ACC112 (cell line): ENCODE results near the gene USP17L12.
"Not testable (repeated sequence)": the region's sequence is repeated elsewhere in the genome, so short reads cannot be mapped to it uniquely, and the experiment has no call there.

ENCODE experiments used
- H2AFZ ChIP-seq: fragments of 200-600 bp; sonication (generic); one replicate; pipeline ENCODE4 v1.6.0; 2017; ENCODE audit warnings: antibody characterized with exemption, low read length; ENCODE audit not compliant: unreplicated experiment
- H3K27ac ChIP-seq: fragments of 200-600 bp; sonication (generic); 2 replicates; pipeline ENCODE4 v1.5.1; 2014; ENCODE audit warnings: low read depth, mild to moderate bottlenecking, antibody characterized with exemption, low read length, moderate library complexity
- H3K27me3 ChIP-seq: fragments of 200-600 bp; sonication (generic); 2 replicates; pipeline ENCODE4 v1.6.1; 2014; ENCODE audit warnings: mild to moderate bottlenecking, antibody characterized with exemption, low read length, moderate library complexity, mixed read lengths; ENCODE audit not compliant: insufficient read depth
- H3K36me3 ChIP-seq: fragments of 200-600 bp; sonication (generic); 2 replicates; pipeline ENCODE4 v1.6.1; 2016; ENCODE audit warnings: mild to moderate bottlenecking, antibody characterized with exemption, low read length, moderate library complexity, mixed read lengths; ENCODE audit not compliant: insufficient read depth
- H3K4me1 ChIP-seq: fragments of 200-600 bp; sonication (generic); one replicate; pipeline ENCODE4 v1.6.1; 2016; ENCODE audit warnings: low read length, mixed read lengths; ENCODE audit not compliant: insufficient read depth, unreplicated experiment, control insufficient read depth
- H3K4me3 ChIP-seq: fragments of 200-600 bp; sonication (generic); 2 replicates; pipeline ENCODE4 v1.5.1; 2014; ENCODE audit warnings: mild to moderate bottlenecking, low read depth, low read length
- H3K79me2 ChIP-seq: fragments of 200-600 bp; sonication (generic); one replicate; pipeline ENCODE4 v1.6.0; 2016; ENCODE audit warnings: low read length; ENCODE audit not compliant: control insufficient read depth, unreplicated experiment, insufficient read depth

The USP17L12 gene, protein sequence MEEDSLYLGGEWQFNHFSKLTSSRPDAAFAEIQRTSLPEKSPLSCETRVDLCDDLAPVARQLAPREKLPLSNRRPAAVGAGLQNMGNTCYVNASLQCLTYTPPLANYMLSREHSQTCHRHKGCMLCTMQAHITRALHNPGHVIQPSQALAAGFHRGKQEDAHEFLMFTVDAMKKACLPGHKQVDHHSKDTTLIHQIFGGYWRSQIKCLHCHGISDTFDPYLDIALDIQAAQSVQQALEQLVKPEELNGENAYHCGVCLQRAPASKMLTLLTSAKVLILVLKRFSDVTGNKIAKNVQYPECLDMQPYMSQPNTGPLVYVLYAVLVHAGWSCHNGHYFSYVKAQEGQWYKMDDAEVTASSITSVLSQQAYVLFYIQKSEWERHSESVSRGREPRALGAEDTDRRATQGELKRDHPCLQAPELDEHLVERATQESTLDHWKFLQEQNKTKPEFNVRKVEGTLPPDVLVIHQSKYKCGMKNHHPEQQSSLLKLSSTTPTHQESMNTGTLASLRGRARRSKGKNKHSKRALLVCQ

DNA sequence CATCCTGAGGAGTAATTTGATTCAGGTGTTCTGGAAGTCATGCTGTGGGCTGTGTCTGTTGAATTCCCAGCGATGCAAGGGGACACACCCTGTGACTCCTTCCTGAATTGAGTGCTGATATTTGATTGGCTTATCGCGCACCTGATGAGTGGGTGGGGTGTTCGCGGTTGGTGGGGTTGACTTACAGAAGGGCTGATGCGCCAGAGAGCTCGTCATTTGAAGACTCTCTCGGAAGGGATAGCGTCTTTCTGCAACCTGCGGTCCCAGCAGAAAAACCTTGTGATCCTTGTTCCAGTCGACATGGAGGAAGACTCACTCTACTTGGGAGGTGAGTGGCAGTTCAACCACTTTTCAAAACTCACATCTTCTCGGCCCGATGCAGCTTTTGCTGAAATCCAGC lies at the start of gene USP17L12:
Gene USP17L12 (plus strand): TSS at position 301 of the 400 bp plus-strand sequence. CDS start 0 bp downstream, at position 301.
- H3K27ac ChIP-seq, H3K27me3 ChIP-seq, H3K79me2 ChIP-seq, H3K4me1 ChIP-seq, H3K36me3 ChIP-seq, H2AFZ ChIP-seq, H3K4me3 ChIP-seq: not testable (repeated sequence)

DNA sequence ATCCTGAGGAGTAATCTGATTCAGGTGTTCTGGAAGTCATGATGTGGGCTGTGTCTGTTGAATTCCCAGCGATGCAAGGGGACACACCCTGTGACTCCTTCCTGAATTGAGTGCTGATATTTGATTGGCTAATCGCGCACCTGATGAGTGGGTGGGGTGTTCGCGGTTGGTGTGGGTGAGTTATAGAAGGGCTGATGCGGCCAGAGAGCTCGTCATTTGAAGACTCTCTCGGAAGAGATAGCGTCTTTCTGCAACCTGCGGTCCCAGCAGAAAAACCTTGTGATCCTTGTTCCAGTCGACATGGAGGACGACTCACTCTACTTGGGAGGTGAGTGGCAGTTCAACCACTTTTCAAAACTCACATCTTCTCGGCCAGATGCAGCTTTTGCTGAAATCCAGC lies 9.6 kb upstream of the USP17L12 start, which contains the start of gene USP17L10:
Gene USP17L10 (plus strand): TSS at position 301 of the 400 bp plus-strand sequence. CDS start 0 bp downstream, at position 301.
- not testable (repeated sequence) for H3K27me3 ChIP-seq, H3K4me3 ChIP-seq, H3K27ac ChIP-seq, H3K4me1 ChIP-seq, H3K79me2 ChIP-seq, H2AFZ ChIP-seq, H3K36me3 ChIP-seq

DNA sequence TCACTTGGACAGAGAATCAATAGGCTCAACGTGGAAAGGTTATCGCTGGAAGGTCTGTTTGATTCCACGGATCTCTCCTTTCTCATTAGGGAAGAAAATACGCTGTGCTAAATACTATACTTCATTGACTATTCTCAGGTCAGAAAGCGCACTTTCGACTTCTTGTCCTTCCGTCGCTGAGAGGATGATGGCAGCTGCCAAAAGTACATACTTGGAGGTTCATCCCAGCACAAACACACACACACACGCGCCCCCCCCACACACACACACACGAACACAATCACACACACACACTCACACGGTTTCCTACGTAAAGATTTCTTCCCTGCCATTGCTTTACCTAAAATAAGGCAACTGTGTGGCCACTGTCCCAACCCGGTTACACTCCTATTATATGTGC lies 5.3 kb upstream of the USP17L12 start:
- H3K27ac ChIP-seq, H3K4me3 ChIP-seq, H3K36me3 ChIP-seq, H3K4me1 ChIP-seq, H2AFZ ChIP-seq, H3K27me3 ChIP-seq, H3K79me2 ChIP-seq: not testable (repeated sequence)

DNA sequence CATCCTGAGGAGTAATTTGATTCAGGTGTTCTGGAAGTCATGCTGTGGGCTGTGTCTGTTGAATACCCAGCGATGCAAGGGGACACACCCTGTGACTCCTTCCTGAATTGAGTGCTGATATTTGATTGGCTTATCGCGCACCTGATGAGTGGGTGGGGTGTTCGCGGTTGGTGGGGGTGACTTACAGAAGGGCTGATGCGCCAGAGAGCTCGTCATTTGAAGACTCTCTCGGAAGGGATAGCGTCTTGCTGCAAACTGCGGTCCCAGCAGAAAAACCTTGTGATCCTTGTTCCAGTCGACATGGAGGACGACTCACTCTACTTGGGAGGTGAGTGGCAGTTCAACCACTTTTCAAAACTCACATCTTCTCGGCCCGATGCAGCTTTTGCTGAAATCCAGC lies 4.8 kb upstream of the USP17L12 start, which contains the start of gene USP17L11:
Gene USP17L11 (plus strand): TSS at position 301 of the 400 bp plus-strand sequence. CDS start 0 bp downstream, at position 301.
- not testable (repeated sequence) for H3K79me2 ChIP-seq, H3K27me3 ChIP-seq, H3K27ac ChIP-seq, H3K36me3 ChIP-seq, H2AFZ ChIP-seq, H3K4me3 ChIP-seq, H3K4me1 ChIP-seq

DNA sequence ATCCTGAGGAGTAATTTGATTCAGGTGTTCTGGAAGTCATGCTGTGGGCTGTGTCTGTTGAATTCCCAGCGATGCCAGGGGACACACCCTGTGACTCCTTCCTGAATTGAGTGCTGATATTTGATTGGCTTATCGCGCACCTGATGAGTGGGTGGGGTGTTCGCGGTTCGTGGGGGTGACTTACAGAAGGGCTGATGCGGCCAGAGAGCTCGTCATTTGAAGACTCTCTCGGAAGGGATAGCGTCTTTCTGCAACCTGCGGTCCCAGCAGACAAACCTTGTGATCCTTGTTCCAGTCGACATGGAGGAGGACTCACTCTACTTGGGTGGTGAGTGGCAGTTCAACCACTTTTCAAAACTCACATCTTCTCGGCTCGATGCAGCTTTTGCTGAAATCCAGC lies 4.6 kb downstream of the USP17L12 start, which contains the start of gene USP17L13:
Gene USP17L13 (plus strand): TSS at position 301 of the 400 bp plus-strand sequence. CDS start 0 bp downstream, at position 301.
- not testable (repeated sequence) for H3K79me2 ChIP-seq, H3K4me1 ChIP-seq, H3K27ac ChIP-seq, H2AFZ ChIP-seq, H3K36me3 ChIP-seq, H3K27me3 ChIP-seq, H3K4me3 ChIP-seq

DNA sequence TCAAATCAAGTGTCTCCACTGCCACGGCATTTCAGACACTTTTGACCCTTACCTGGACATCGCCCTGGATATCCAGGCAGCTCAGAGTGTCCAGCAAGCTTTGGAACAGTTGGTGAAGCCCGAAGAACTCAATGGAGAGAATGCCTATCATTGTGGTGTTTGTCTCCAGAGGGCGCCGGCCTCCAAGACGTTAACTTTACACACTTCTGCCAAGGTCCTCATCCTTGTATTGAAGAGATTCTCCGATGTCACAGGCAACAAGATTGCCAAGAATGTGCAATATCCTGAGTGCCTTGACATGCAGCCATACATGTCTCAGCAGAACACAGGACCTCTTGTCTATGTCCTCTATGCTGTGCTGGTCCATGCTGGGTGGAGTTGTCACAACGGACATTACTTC lies 10.3 kb downstream of the USP17L12 start:
- not testable (repeated sequence) for H3K27ac ChIP-seq, H3K79me2 ChIP-seq, H3K36me3 ChIP-seq, H3K4me1 ChIP-seq, H3K27me3 ChIP-seq, H3K4me3 ChIP-seq, H2AFZ ChIP-seq

DNA sequence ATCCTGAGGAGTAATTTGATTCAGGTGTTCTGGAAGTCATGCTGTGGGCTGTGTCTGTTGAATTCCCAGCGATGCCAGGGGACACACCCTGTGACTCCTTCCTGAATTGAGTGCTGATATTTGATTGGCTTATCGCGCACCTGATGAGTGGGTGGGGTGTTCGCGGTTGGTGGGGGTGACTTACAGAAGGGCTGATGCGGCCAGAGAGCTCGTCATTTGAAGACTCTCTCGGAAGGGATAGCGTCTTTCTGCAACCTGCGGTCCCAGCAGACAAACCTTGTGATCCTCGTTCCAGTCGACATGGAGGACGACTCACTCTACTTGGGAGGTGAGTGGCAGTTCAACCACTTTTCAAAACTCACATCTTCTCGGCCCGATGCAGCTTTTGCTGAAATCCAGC lies 14.1 kb downstream of the USP17L12 start, which contains the start of gene USP17L15:
Gene USP17L15 (plus strand): TSS at position 301 of the 400 bp plus-strand sequence. CDS start 0 bp downstream, at position 301.
- H3K4me3 ChIP-seq, H3K36me3 ChIP-seq, H2AFZ ChIP-seq, H3K79me2 ChIP-seq, H3K27me3 ChIP-seq, H3K4me1 ChIP-seq, H3K27ac ChIP-seq: not testable (repeated sequence)

DNA sequence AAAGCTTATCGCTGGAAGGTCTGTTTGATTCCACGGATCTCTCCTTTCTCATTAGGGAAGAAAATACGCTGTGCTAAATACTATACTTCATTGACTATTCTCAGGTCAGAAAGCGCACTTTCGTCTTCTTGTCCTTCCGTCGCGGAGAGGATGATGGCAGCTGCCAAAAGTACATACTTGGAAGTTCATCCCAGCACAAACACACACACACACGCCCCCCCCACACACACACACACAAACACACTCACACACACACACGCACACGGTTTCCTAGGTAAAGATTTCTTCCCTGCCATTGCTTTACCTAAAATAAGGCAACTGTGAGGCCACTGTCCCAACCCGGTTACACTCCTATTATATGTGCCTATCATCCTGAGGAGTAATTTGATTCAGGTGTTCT lies 18.5 kb downstream of the USP17L12 start:
- not testable (repeated sequence) for H2AFZ ChIP-seq, H3K4me3 ChIP-seq, H3K27ac ChIP-seq, H3K4me1 ChIP-seq, H3K36me3 ChIP-seq, H3K79me2 ChIP-seq, H3K27me3 ChIP-seq

DNA sequence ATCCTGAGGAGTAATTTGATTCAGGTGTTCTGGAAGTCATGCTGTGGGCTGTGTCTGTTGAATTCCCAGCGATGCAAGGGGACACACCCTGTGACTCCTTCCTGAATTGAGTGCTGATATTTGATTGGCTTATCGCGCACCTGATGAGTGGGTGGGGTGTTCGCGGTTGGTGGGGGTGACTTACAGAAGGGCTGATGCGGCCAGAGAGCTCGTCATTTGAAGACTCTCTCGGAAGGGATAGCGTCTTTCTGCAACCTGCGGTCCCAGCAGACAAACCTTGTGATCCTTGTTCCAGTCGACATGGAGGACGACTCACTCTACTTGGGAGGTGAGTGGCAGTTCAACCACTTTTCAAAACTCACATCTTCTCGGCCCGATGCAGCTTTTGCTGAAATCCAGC lies 23.6 kb downstream of the USP17L12 start, which contains the start of gene USP17L17:
Gene USP17L17 (plus strand): TSS at position 301 of the 400 bp plus-strand sequence. CDS start 0 bp downstream, at position 301.
- H3K79me2 ChIP-seq, H3K4me1 ChIP-seq, H3K27me3 ChIP-seq, H3K4me3 ChIP-seq, H2AFZ ChIP-seq, H3K36me3 ChIP-seq, H3K27ac ChIP-seq: not testable (repeated sequence)

DNA sequence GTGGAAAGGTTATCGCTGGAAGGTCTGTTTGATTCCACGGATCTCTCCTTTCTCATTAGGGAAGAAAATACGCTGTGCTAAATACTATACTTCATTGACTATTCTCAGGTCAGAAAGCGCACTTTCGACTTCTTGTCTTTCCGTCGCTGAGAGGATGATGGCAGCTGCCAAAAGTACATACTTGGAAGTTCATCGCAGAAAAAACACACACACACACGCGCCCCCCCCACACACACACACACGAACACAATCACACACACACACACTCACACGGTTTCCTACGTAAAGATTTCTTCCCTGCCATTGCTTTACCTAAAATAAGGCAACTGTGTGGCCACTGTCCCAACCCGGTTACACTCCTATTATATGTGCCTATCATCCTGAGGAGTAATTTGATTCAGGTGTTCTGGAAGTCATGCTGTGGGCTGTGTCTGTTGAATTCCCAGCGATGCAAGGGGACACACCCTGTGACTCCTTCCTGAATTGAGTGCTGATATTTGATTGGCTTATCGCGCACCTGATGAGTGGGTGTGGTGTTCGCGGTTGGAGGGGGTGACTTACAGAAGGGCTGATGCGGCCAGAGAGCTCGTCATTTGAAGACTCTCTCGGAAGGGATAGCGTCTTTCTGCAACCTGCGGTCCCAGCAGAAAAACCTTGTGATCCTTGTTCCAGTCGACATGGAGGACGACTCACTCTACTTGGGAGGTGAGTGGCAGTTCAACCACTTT lies 28.2 kb downstream of the USP17L12 start, which contains the start of gene USP17L18:
Gene USP17L18 (plus strand): TSS at position 678 of the 728 bp plus-strand sequence. CDS start 0 bp downstream, at position 678.
- H3K4me1 ChIP-seq, H3K4me3 ChIP-seq, H3K36me3 ChIP-seq, H3K27ac ChIP-seq, H2AFZ ChIP-seq, H3K79me2 ChIP-seq, H3K27me3 ChIP-seq: not testable (repeated sequence)
